ENCODE measurements around the gene LRRC8C.
"Not testable (repeated sequence)": the region's sequence is repeated elsewhere in the genome, so short reads cannot be mapped to it uniquely, and the experiment has no call there.

Gene LRRC8C

DNA sequence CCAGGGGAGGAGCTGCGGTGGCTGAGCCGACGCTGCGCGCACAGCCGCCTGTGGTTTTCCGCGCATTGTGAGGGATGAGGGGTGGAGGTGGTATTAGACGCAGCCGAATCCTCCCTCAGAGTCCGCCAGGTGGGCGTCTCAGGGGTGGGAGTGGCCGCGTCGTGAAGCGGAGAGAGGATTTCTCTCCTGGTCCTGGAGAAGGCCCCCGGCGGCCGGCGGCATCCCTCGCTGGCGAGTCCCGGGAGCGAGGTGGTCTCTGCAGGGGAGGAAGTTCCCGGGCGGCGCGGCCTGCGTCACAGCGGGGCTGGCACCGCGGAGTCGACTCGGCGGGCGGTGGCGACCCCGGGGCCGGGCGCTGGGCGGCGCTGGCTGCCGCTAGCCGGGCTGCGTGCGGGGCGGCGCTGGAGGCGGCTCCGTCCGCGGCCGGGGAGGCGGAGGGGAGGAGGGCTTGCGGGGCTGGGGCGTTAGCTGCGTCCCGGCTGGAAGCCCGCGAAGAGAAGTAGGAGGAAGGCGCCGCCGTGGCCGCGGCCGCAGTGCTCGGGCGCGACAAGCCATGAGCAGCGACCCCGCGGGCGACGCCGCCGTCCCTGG lies at the start of gene LRRC8C:
Gene LRRC8C, plus strand, starts transcription at position 464 of the 591 bp plus-strand sequence. CDS start 53,354 bp downstream, outside the sequence.
- peak; percentile 58 to 76 for DNase-seq

DNA sequence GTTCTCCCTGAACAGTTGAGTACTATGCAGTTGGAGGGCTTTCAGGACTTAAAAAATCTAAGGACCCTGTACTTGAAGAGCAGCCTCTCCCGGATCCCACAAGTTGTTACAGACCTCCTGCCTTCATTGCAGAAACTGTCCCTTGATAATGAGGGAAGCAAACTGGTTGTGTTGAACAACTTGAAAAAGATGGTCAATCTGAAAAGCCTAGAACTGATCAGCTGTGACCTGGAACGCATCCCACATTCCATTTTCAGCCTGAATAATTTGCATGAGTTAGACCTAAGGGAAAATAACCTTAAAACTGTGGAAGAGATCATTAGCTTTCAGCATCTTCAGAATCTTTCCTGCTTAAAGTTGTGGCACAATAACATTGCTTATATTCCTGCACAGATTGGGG lies 48.7 kb upstream of the LRRC8C start:
- DNase-seq: no peak

DNA sequence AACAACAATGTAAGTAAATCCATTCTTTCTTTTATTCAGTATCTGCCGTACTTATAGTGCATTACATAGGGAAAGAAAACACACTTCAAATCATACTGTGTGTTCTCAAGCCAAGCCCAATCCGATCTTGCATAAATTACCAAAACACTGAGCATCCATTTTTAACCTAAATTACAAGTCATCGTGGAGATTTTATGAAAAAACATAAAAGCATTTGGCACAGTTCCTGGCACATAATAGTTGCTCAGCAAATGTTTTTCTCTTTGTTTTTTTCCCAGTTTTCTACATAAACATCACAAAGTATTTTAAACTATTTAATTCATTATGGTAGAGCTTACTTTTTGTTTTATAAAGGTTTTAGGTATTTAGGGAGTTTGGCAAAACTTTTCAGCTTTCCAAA lies 48.1 kb upstream of the LRRC8C start:
- no peak for DNase-seq

DNA sequence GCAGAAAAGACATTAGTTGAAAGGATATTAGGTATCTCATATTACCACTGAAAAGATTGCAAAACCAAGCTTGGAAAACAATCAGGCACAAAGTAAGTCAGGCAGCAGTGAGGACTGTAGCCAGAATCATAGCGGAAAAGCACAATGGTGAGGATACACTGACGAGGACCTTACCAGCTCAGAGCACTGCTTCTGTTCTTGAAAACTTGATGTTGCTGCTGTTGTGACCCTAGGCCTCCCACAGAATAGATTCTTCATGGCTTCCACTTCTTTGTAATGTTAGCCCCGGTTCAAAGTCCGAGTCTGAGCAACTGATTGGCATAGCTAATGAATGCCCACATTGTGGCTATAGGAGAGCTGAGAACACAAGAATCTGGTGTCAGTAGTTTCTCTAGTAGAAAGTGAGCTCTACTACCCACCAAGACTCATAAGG lies 45.2 kb upstream of the LRRC8C start:
- DNase-seq: no peak

DNA sequence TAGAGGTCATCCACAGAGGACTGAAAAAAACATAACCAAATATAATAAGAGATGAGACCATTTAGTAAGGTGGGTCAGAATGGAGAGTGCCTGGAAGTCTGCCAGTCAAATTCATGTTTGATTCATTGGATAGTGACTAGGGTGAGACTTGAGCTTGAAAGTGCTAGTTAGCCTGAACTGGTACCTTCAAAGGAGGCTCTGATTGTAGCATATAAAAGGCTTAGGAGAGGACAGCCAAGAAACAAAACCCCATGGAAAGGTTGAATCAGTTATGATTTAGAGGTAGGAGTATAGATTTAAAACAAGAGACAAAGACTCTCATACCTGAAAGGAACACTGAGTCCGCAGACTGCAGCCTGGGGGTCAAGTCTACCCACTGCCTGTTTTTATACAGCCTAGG lies 44.4 kb upstream of the LRRC8C start:
- no peak for DNase-seq

DNA sequence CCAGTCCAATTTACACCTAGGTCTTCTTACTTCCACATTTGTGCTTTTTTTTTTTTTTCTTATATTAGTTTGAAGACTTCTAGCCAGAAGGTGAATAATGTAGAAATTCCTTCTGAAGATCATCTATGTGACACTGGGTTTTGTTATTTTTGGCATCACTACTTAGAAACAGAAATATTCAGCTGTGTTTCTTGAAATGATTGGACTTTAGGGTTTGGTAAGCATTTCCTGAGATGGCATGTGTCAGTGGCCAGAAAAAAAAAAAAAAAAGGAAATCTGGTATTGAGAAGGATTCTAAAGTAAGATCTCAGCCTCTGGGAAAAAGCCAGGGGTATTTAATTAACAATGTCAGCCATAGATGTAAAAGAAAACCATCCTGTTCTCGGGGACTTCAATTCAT lies 43.4 kb upstream of the LRRC8C start:
- no peak for DNase-seq

DNA sequence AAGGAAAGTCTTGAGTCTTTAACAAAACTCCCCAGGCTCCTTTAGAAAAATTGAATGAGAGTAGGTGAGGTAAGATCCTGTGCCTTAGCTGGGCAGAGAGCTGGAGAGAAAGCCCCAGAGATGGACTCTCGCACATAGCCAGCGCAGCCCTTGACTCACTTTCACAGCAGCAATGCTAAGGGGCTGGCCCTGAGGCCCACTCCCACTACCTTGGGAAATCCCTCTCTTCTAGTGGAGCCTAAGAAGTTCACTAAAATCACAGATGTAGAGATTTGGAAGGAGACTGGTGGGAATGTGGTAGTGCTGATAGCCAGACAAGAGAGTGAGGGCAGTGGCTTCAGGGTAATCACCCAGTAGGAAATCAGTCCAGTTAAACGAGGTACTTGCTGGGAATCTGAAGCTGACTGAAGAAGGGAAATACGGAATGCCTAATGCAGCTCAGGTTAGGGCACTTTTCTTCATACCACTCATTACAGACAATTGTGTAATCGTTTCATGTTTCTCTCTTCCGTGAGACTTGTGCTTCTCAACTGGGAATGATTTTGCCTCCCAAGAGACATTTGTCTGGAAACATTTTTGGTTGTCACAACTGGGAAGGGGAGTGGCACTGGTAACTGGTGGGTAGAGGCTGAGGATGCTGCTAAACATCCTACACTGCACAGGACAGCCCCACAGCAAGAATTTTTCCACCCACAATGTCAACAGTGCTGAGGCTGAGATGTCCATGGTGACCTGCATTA lies 42.4 kb upstream of the LRRC8C start:
- no peak for DNase-seq

DNA sequence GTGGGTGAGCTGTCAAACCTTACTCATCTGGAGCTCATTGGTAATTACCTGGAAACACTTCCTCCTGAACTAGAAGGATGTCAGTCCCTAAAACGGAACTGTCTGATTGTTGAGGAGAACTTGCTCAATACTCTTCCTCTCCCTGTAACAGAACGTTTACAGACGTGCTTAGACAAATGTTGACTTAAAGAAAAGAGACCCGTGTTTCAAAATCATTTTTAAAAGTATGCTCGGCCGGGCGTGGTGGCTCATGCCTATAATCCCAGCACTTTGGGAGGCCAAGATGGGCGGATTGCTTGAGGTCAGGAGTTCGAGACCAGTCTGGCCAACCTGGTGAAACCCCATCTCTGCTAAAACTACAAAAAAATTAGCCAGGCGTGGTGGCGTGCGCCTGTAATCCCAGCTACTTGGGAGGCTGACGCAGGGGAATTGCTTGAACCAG lies 40.0 kb upstream of the LRRC8C start:
- DNase-seq: not testable (repeated sequence)

DNA sequence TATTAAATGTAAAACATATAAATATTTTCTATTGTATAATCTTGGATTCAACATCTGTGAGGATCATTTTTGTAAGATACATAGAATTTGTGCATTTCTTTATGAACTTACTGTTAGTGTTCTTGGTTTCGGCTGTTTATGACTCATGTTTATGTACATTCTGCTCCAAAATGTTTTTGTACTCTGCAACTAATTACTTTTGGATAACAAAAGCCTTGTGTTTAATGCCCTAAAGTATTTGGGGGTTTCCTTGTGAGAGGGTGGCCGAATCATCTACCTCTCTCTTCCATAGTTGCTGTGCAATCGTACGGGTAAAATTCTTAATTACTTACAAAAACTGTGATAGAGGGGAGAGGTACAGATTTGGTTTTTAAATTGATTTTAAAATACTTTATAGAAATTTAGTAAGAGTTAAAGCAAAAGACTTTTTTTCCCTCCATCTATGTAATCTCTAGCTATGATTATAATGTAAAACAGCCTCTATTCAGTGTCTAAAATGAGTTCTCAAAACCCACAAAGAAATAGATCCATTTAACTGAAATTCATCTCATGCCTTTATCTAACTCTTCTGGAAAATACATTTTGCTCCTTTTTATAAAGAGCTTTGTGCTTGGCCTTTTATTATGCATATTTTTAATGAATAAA lies 38.7 kb upstream of the LRRC8C start:
- no peak for DNase-seq

DNA sequence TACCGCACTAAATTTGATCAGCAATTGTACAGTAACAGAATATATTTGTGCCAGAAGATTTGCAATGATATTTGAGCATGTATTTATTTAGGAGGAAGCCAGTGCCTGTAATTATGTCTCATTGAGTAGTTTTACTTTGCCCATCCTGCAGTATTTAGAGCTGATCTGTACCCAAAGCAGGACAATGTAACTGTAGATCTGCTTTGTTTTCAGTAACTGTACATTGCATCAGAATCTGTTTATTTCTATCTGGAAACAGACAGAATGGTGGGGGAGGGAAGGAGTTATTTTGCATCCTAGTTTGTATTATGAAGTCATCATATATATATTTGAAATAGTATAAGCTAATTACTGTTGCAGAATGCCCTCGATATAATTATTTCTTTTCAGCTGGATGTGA lies 36.2 kb upstream of the LRRC8C start:
- no peak for DNase-seq

DNA sequence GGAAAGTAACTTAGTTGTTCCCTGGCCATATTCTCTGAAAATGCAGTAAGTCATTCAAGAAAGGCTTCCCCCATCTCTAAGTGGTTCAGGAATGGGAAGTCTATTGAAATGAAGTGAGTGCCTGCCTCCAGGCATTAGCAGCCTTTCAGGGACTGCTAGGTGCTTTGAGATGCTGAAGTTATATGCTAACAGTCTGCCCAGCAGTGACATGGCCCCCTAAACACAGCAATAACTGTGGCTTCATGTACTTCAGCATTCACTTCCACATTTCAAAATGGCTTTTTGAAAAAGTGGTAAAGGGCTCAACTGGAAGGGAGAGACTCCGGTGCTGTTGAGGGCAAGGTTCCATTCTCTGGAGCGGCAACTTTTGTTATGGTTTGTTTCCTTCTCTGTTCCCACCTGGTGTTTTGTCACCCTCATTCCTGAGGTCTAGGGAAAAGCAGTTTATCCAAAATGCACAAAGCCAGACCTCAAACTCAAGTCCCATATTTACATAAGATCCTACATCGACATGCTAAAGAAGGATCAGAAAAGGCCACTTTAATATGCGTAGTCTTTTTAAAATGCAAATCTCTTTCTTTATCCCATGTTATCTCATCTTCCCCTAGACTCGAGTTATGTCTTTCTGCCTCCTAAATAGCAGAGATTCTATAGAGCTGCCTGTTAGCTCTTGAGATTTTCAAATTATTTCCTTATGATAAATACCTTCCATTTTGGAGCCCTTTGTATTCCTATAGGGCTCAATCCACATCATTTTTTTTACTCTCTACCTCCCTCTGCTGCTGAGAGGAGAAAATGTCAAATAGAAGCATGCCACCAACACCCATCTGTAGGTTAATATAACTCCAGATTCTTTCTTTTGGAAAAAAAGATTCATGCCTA lies 34.2 kb upstream of the LRRC8C start:
- DNase-seq: peak; percentile 3 to 11

DNA sequence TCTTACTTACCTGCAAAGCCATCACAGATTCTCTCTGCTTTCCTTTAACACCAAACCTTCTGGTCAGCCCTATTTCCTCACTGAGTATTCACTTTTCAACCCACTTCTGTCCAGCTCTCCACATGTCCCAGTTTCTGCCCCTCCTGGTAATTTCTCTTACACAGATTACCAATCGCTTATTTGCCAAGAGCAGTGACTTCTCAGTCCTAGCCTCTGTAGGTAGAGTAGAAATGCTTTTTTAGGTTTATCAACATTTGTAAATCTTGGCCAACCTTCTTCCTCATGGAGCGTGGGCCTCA lies 33.6 kb upstream of the LRRC8C start:
- no peak for DNase-seq

DNA sequence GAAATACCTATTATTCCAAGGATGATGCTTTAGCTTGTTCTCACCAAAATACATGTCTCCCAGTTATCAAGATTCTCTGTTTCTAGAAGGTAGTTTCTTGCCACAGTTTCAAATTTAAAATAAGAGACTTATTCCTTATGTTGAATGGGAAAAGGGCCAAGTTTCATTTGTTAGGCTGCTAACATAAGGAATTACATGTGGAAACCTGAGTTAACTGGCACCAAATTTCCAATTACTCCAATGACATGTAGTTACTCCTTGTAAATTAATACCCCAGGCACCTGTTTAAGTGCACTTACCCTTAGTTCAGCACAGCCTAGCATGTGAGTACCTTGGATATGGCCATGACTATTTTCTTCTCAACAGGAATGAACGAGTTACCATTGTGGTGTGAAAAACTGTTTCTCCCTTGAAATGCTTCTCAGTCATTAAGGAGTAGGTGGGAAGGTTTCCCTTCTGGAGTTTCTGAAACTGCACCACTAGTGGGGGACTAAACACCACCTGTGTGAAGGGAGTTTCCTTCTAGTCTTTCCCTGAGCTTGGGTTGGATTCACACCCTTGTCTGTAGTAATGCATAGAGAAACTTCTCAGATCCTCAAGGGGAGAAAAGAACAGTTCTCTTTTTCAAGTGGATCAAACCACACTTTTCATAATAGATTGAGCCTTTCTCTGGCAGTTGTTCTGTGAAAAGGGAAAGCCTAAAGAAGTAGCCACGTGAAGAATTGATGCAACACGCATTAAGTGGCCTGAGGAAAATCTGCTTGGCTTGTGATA lies 32.3 kb upstream of the LRRC8C start:
- no peak for DNase-seq

DNA sequence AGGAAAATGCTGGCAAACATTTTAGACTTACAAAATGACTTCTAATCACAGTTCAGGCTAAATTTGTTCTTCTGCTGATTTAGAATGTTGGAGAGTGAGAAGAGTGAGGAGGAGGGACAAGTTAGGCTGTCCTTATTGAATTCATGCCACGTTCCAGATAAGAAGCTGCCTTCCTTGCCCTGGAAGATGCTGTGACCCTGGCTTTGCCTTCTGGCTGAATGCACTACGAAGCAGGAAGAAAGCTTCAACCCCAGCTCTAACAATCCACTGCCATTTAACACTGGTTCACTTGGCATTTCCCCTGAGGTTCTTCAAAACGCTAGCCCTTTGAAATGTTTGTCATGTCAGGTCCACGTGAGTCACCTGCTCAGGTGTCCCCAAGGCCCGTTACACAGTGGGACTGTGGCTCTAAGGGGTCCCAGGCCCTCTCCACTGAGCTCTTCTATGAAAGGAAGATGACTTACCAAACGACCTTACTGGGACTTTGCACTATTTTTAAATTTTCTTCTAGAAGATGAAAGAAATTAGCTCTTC lies 30.0 kb upstream of the LRRC8C start:
- no peak for DNase-seq

DNA sequence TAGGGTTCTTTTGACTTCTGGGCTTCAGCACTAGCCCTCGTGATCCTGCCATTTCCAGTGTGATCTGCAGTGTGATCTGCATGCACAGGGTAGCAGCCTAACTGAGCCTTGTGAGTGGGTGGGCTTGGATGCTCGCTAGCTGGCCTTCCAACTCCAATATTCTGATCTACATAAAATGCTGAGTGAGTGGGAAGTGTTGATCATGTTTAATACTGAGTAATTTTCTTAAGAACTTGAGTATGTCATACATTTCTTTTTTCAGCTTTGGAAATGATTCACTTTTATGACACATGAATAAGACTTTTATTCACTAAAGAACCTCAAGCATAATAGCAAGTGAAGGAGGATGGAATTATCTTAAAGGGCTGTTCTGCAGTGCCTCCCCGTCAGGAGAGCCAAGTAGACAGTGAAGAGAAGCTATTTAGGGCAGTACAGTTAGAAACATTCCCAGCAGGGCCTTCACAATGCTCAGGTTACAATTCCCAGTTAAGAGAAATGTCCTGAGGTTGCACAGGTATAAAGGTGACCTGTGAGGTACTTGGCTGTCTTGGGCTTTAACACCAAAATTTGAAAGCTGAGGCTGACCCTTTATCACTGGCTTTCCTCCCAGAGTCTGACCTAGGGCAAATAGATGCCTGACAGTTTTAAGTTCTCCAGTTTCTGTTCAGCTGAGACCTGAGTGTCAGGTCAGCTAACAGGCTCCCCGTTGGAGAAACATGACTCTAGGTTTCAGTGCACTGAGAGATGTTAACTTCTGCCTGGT lies 29.1 kb upstream of the LRRC8C start:
- DNase-seq: no peak

DNA sequence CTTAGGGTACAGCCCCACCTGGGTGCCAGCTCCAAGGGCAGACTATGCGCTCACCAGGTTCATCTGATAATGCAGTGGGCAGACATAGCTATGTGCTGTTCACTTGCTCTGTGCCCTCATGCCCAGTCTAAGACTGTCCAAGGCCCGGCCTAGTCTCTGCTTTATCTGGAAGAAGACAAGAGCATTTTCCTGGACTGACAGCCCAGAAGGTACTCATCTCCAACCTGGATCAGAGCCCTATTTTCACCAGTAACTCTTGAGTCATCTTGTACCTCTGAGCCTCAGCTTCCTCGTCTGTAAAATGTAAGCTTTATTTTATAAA lies 28.5 kb upstream of the LRRC8C start:
- no peak for DNase-seq

DNA sequence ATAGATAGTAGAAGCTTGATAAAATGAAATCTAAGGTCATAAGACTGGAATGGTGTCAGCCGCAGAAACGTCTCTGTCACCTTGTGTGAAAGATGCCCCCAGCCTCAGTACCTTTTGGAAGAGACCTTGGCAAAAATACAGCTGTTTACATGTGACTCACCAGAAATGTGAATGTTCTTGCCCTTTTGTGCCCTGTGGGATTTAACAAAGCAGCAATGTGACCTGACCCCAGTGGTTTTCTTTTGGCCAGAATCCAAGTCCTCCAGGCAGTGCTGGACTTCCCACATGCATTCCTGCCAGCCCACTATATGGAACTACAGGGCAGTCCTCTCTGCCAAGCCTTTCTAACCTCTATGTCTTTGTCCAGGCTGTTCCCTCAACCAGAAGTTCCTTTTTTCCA lies 27.2 kb upstream of the LRRC8C start:
- DNase-seq: no peak

DNA sequence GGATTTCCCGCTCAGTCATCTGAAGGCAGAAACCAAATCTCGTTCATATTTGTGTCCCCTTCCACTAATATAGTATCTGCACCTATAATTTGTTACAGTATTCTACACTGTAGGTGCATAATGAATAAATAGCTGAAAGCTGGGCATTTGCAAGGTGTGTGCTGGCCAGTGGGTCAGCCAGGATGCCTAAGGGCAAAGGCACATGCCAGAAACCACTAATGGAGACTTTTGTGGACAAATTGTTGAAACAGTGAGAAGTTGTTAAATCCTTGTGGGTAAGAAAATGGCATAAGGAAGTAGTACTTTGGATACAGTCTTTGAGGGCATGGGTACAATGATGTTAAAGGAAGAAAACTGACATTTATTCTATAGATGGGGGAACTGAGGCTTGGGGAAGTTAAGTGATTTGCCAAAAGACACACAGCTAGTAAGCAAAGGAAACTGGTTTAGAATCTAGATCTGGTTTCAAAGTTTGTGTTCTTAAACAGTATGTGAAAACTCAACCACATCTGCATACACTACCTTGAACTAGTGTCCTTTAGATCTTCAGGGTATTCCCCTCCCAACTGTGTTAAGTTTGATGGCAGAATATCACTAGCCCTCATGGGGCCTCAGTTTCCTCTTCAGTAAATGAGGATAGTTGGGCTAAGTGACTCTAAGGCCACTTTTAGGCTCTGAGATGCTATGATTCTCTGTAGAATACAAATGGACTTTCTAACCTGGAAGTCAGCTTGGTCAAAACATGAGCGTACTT lies 26.5 kb upstream of the LRRC8C start:
- DNase-seq: no peak

DNA sequence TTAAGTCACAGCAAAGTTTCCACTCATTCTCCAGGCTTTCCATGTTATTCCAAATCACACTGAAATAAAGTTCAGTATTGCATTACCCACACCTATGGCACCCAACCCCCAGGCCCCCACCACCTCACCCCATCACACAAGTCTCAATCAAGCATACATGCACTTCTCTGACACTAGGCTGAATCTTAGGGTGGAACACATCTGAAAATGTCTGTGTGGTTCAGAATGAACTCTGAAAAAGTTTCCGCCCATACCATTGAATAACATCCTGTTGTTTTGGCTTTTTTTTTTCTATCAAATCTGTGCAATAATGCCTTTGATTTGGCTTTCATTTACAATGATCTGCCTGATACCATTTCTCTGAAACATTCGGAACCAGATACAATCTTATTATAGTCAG lies 25.8 kb upstream of the LRRC8C start:
- no peak for DNase-seq

DNA sequence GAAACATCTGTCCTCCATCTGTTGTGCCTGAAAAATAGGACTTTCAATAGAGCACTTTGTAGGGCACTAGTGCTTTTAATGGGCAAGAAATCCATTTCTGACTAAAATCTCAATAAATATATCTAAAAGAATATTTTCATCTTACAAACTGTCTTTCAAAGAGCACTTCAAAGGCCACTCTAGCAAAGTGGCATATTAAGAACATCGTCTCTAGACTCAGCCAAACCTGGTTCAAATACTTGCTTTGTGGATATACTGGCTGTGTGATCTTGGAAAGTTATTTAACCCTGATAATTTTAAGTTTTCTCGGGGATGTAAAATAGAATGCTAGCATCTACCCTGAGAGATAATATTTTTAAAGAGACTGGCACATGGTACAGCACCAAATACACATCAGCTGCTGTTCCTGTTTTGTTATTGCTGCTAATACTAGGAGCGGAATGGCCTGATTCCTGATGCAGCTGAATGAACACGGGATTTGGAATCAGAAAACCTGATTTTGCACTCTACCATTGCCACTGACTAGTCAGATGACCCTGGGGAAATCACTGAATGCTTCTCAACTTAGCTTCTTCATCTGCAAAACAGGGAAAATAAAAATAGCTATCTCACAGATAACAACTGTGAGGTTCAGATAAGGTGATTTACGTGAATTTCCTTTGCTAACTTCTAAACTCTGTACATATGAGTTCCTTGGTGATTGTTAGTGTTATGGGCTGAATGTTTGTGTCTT lies 25.2 kb upstream of the LRRC8C start:
- DNase-seq: no peak
